GM19023 (cell line): ENCODE data around the gene HNRNPLL.
"Not testable (repeated sequence)": the region's sequence is repeated elsewhere in the genome, so short reads cannot be mapped to it uniquely, and the experiment has no call there.

Source experiments
- ATAC-seq: cut with Tn5 transposase; IDR thresholded peaks from one replicate; pipeline ENCODE4 v1.9.1; 2021; ENCODE audit warnings: mild to moderate bottlenecking, moderate library complexity; ENCODE audit not compliant: unreplicated experiment

Gene HNRNPLL

GRCh38 chr2:38557217-38557616 lies 45.5 kb downstream of the HNRNPLL start:
- no peak for ATAC-seq

GRCh38 chr2:38556006-38556801 lies 46.5 kb downstream of the HNRNPLL start:
- no peak for ATAC-seq

- ATAC-seq = no peak
Observed at GRCh38 chr2:38554973-38555595, 47.6 kb downstream of the HNRNPLL start.

- ATAC-seq = no peak
Observed at GRCh38 chr2:38553554-38553953, 49.2 kb downstream of the HNRNPLL start.

GRCh38 chr2:38552259-38552658 lies 50.5 kb downstream of the HNRNPLL start:
- ATAC-seq = no peak

GRCh38 chr2:38551746-38552145 lies 51.0 kb downstream of the HNRNPLL start:
- ATAC-seq = no peak

GRCh38 chr2:38551171-38551570 lies 51.6 kb downstream of the HNRNPLL start:
- ATAC-seq = no peak

GRCh38 chr2:38549851-38550250 lies 52.9 kb downstream of the HNRNPLL start:
- ATAC-seq = no peak

- no peak for ATAC-seq
Observed at GRCh38 chr2:38549071-38549704, 53.5 kb downstream of the HNRNPLL start.

- ATAC-seq = no peak
Observed at GRCh38 chr2:38547791-38548190, 54.9 kb downstream of the HNRNPLL start.

- no peak for ATAC-seq
Observed at GRCh38 chr2:38546585-38546984, 56.1 kb downstream of the HNRNPLL start.

GRCh38 chr2:38546064-38546463 lies 56.7 kb downstream of the HNRNPLL start:
- no peak for ATAC-seq

GRCh38 chr2:38542248-38542631 lies 60.5 kb downstream of the HNRNPLL start:
- ATAC-seq = not testable (repeated sequence)

- ATAC-seq = no peak
Observed at GRCh38 chr2:38540580-38541286, 62.0 kb downstream of the HNRNPLL start.

GRCh38 chr2:38539086-38539485 lies 63.6 kb downstream of the HNRNPLL start:
- no peak for ATAC-seq

GRCh38 chr2:38537937-38538525 lies 64.7 kb downstream of the HNRNPLL start:
- ATAC-seq = no peak

GRCh38 chr2:38537296-38537695 lies 65.4 kb downstream of the HNRNPLL start:
- ATAC-seq = not testable (repeated sequence)

- peak; percentile 51 for ATAC-seq
Observed at GRCh38 chr2:38535744-38536506, 66.8 kb downstream of the HNRNPLL start.

GRCh38 chr2:38535404-38535743 lies 67.4 kb downstream of the HNRNPLL start:
- no peak for ATAC-seq

- ATAC-seq = no peak
Observed at GRCh38 chr2:38534746-38535403, 67.9 kb downstream of the HNRNPLL start.
